C4-2B (cell line): ENCODE results near the gene COX6B2.

Source experiments
- CTCF ChIP-seq: fragments of 450-650 bp; conservative IDR thresholded peaks from 2 replicates; pipeline ENCODE4 v1.5.1; 2017; ENCODE audit warnings: mild to moderate bottlenecking
- ZFX ChIP-seq: fragments of 450-650 bp; IDR thresholded peaks from 2 replicates; pipeline ENCODE4 v1.6.1; 2017

GRCh38 chr19:55353803-55354697 lies 469 bp downstream of the COX6B2 start:
- TF ChIP-seq ZFX (no peak), CTCF (no peak)
